Measurements from ENCODE around the gene TECR. TPM values are rescaled to one million over a fixed set of nuclear protein-coding genes. Genes with fewer than 3 reads are reported as not detected.
A peak's percentile ranks its signal among the peaks of the same experiment; 100 is the strongest.

Gene TECR
- total and polyA plus RNA-seq, 2 of the 13 experiments (the other 11 are each of a cell fraction or from before 2014, with no cell fraction given): 54.9 to 121 TPM

DNA sequence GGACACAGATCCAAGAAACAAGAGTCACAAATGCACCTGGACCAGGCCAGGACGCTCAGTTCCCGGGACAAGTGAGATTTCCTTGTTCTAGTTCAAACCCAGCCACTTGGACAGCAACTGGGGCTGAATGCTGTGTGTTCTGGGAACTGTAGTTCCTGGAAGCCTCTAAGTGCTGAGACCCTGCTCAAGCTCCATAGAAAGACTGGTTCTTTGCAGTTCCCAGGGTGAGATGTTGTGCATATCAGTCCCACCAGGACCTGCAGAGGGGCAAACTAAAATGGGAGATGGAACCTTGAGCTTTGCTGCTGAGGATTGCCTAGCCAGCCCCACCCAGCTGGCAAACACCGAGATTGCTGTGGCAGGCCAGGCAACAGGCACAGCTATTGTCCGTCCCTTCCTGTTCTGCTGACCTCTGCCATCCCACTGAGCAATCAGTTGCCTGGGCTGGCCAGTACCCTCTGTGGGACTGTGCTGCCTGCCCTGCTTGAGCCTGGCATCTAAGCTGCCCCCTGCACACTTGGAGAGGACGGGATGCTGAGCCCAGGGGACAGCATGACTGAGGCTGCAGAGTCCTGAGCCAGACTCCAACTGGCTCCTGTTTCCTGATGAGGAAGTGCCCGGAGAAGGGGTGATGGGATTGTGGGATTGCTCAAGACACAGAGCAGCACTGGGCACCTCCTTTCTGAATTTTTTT, 32.0 kb upstream of the TECR start (continued):
- TF ChIP-seq, protein P1, sequence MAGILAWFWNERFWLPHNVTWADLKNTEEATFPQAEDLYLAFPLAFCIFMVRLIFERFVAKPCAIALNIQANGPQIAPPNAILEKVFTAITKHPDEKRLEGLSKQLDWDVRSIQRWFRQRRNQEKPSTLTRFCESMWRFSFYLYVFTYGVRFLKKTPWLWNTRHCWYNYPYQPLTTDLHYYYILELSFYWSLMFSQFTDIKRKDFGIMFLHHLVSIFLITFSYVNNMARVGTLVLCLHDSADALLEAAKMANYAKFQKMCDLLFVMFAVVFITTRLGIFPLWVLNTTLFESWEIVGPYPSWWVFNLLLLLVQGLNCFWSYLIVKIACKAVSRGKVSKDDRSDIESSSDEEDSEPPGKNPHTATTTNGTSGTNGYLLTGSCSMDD (CRISPR knock-in tag; IDR thresholded peaks at IDR 0.05): no peak
- TF ChIP-seq STAT5B (CRISPR knock-in tag; IDR thresholded peaks at IDR 0.05) (no peak), BHLHE40 (IDR thresholded peaks at IDR 0.05; ENCODE audit: low read length) (peak; percentile 2; the same call in 1 of the 2 replicates), RARA (CRISPR knock-in tag; IDR thresholded peaks at IDR 0.05) (no peak), KDM5B (CRISPR knock-in tag; IDR thresholded peaks at IDR 0.05; ENCODE audit: borderline replicate concordance) (peak; percentile 35; the same call in 1 of the 2 replicates), ZNF547 (CRISPR knock-in tag; IDR thresholded peaks at IDR 0.05) (no peak), PAF1 (CRISPR knock-in tag; IDR thresholded peaks at IDR 0.05) (no peak), NCOA2 (CRISPR knock-in tag; IDR thresholded peaks at IDR 0.05) (no peak)
- TF ChIP-seq, protein P2, sequence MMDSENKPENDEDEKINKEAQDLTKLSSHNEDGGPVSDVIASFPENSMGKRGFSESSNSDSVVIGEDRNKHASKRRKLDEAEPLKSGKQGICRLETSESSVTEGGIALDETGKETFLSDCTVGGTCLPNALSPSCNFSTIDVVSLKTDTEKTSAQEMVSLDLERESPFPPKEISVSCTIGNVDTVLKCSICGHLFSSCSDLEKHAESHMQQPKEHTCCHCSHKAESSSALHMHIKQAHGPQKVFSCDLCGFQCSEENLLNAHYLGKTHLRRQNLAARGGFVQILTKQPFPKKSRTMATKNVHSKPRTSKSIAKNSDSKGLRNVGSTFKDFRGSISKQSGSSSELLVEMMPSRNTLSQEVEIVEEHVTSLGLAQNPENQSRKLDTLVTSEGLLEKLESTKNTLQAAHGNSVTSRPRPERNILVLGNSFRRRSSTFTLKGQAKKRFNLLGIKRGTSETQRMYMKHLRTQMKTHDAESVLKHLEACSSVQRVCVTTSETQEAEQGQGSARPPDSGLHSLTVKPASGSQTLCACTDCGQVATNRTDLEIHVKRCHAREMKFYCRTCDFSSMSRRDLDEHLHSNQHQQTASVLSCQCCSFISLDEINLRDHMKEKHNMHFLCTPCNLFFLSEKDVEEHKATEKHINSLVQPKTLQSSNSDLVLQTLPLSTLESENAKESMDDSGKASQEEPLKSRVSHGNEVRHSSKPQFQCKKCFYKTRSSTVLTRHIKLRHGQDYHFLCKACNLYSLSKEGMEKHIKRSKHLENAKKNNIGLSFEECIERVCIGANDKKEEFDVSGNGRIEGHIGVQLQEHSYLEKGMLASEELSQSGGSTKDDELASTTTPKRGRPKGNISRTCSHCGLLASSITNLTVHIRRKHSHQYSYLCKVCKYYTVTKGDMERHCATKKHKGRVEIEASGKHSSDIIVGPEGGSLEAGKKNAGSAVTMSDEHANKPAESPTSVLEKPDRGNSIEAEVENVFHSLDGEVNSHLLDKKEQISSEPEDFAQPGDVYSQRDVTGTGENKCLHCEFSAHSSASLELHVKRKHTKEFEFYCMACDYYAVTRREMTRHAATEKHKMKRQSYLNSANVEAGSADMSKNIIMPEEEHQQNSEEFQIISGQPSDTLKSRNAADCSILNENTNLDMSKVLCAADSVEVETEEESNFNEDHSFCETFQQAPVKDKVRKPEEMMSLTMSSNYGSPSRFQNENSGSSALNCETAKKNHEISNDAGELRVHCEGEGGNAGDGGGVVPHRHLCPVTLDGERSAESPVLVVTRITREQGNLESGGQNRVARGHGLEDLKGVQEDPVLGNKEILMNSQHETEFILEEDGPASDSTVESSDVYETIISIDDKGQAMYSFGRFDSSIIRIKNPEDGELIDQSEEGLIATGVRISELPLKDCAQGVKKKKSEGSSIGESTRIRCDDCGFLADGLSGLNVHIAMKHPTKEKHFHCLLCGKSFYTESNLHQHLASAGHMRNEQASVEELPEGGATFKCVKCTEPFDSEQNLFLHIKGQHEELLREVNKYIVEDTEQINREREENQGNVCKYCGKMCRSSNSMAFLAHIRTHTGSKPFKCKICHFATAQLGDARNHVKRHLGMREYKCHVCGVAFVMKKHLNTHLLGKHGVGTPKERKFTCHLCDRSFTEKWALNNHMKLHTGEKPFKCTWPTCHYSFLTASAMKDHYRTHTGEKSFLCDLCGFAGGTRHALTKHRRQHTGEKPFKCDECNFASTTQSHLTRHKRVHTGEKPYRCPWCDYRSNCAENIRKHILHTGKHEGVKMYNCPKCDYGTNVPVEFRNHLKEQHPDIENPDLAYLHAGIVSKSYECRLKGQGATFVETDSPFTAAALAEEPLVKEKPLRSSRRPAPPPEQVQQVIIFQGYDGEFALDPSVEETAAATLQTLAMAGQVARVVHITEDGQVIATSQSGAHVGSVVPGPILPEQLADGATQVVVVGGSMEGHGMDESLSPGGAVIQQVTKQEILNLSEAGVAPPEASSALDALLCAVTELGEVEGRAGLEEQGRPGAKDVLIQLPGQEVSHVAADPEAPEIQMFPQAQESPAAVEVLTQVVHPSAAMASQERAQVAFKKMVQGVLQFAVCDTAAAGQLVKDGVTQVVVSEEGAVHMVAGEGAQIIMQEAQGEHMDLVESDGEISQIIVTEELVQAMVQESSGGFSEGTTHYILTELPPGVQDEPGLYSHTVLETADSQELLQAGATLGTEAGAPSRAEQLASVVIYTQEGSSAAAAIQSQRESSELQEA (CRISPR knock-in tag; IDR thresholded peaks at IDR 0.05; ENCODE audit: not compliant biosample characterization): no peak
- TF ChIP-seq, protein P3, sequence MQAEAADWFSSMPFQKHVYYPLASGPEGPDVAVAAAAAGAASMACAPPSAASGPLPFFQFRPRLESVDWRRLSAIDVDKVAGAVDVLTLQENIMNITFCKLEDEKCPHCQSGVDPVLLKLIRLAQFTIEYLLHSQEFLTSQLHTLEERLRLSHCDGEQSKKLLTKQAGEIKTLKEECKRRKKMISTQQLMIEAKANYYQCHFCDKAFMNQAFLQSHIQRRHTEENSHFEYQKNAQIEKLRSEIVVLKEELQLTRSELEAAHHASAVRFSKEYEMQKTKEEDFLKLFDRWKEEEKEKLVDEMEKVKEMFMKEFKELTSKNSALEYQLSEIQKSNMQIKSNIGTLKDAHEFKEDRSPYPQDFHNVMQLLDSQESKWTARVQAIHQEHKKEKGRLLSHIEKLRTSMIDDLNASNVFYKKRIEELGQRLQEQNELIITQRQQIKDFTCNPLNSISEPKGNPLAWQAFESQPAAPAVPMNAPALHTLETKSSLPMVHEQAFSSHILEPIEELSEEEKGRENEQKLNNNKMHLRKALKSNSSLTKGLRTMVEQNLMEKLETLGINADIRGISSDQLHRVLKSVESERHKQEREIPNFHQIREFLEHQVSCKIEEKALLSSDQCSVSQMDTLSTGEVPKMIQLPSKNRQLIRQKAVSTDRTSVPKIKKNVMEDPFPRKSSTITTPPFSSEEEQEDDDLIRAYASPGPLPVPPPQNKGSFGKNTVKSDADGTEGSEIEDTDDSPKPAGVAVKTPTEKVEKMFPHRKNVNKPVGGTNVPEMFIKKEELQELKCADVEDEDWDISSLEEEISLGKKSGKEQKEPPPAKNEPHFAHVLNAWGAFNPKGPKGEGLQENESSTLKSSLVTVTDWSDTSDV (CRISPR knock-in tag; IDR thresholded peaks at IDR 0.05): no peak
- TF ChIP-seq, protein P4, sequence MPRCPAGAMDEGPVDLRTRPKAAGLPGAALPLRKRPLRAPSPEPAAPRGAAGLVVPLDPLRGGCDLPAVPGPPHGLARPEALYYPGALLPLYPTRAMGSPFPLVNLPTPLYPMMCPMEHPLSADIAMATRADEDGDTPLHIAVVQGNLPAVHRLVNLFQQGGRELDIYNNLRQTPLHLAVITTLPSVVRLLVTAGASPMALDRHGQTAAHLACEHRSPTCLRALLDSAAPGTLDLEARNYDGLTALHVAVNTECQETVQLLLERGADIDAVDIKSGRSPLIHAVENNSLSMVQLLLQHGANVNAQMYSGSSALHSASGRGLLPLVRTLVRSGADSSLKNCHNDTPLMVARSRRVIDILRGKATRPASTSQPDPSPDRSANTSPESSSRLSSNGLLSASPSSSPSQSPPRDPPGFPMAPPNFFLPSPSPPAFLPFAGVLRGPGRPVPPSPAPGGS (CRISPR knock-in tag; IDR thresholded peaks at IDR 0.05): no peak
- TF ChIP-seq, protein P5, sequence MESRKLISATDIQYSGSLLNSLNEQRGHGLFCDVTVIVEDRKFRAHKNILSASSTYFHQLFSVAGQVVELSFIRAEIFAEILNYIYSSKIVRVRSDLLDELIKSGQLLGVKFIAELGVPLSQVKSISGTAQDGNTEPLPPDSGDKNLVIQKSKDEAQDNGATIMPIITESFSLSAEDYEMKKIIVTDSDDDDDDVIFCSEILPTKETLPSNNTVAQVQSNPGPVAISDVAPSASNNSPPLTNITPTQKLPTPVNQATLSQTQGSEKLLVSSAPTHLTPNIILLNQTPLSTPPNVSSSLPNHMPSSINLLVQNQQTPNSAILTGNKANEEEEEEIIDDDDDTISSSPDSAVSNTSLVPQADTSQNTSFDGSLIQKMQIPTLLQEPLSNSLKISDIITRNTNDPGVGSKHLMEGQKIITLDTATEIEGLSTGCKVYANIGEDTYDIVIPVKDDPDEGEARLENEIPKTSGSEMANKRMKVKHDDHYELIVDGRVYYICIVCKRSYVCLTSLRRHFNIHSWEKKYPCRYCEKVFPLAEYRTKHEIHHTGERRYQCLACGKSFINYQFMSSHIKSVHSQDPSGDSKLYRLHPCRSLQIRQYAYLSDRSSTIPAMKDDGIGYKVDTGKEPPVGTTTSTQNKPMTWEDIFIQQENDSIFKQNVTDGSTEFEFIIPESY (CRISPR knock-in tag; IDR thresholded peaks at IDR 0.05): no peak
- TF ChIP-seq, protein P6, sequence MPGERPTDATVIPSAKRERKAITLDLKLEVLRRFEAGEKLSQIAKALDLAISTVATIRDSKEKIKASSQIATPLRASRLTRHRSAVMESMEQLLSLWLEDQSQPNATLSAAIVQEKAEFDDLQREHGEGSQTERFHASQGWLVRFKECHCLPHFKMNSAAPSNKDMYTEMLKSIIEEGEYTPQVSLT (CRISPR knock-in tag; IDR thresholded peaks at IDR 0.05; ENCODE audit: borderline replicate concordance, low read depth): no peak
